ENCODE data around the gene DDX18.

- no peak for TF ChIP-seq CTCF (conservative IDR thresholded peaks at IDR 0.05; ENCODE audit: low read depth, low read length)
- TF ChIP-seq POLR2A (IDR thresholded peaks at IDR 0.05; ENCODE audit: low read depth, low read length), result no peak
- TF ChIP-seq MAZ (IDR thresholded peaks at IDR 0.05; ENCODE audit: borderline replicate concordance, low read depth, low read length), result no peak
- no peak for TF ChIP-seq CEBPB (IDR thresholded peaks at IDR 0.05; ENCODE audit: low read depth, low read length)
- no peak for TF ChIP-seq RAD21 (IDR thresholded peaks at IDR 0.05; ENCODE audit: low read length)
- no peak for TF ChIP-seq RCOR1 (IDR thresholded peaks at IDR 0.05; ENCODE audit: insufficient replicate concordance, low read length)
- no peak for TF ChIP-seq USF2 (IDR thresholded peaks at IDR 0.05; ENCODE audit: low read depth, low read length)
- TF ChIP-seq NFE2L2 (IDR thresholded peaks at IDR 0.05; ENCODE audit: low read depth, low read length), result no peak
- no peak for TF ChIP-seq SMC3 (IDR thresholded peaks at IDR 0.05; ENCODE audit: low read depth, low read length)
- no peak for TF ChIP-seq CHD1 (IDR thresholded peaks at IDR 0.05; ENCODE audit: low read depth, low read length)
These were observed 2.0 kb upstream of the DDX18 start for GRCh38 chr2:117812443-117812842.
